ENCODE data around the gene DTYMK.
"Not testable (repeated sequence)": the region's sequence is repeated elsewhere in the genome, so short reads cannot be mapped to it uniquely, and the experiment has no call there.

DTYMK gene

DNA sequence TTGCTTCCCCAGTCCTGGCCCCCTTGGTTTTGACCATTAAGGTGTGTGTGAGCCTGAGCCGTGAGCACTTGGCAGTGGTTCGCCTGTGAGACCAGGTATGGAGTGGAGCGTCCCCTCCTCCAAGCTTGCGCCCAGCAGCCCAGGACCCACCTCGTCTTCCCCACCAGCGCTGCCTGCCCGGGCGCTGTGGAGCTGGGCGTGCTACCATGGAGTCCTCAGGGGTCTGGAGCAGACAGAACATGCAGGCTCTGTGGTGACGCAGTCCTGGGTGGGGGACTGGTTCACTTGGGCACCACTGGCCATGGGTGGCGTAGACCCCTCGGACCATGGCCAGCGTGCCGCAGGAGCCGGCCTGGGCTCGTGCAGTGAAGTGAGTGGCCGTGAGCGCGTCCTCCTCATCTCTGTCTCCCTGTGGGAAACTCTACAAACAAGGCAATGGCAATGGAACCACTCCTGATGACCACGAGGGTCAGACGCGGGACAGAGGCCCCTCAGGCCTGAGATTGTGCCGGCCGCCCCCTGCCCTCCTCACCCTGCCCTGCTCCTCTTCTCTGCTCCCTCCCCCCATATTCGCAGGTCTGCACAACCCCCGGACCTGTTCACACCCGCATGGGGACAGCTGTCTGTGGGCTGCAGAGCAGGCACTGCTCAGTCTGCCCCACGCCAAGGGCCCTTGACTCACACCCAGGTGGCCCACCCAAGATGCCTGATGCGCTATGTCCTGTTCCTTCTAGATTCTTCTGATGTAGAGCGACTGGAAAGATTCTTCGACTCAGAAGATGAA is 15.0 kb downstream of the DTYMK start:
- no peak for DNase-seq (ENCODE audit: low read depth)

DNA sequence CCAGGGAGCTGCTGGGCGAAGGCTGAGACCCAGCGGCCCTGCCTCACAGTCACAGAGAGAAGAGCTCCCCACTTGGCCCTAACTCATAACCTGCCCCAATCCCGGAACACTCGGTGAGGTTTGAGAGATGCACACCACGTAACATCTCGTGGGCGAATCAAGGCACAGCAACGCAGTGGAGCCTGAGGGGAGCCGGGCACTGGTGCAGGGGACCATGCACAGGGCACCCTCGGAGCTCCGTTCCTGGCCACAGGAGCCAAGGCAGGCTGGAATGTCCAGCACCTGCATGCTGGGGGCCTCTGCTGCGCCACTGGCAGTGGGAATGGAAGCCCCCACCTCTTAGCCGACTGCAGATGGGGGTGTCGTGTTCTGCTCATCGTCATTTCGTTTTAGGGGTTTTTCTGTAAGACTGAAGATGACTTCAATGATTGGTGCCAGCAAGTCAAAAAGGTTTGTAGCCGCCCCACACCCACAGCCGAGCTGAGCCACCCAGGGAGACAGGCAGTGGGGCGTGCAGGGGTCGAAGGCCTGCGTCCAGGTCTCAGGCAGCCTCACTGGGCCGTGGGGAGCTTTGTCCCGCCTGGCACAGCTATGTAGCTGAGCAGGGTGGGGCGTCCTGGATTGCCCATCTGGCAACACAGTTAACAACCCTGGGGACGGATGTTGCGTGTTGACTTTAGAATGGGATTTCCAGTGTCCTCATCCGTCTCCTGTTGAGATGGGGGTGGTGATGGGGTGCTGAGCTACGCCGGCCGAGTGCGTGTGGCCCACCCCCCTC is 16.1 kb downstream of the DTYMK start:
- no peak for DNase-seq (ENCODE audit: low read depth)

- DNase-seq (ENCODE audit: low read depth) = no peak
Observed at GRCh38 chr2:241668839-241669238, 17.8 kb downstream of the DTYMK start.

DNA sequence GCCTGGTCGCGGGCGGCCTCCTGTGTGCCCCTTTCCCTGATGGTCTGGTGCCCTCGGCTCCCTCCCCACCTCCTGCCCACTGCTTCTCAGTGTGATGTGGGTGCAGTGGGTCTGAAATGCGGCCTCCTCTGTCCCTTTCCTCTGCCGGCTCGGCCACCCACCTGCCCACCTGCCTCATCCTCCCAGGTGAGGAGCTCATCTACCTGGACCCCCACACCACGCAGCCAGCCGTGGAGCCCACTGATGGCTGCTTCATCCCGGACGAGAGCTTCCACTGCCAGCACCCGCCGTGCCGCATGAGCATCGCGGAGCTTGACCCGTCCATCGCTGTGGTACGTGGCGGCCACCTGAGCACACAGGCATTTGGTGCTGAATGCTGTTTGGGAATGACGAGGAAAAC is 18.3 kb downstream of the DTYMK start:
- no peak for DNase-seq (ENCODE audit: low read depth)

GRCh38 chr2:241666627-241667400 is 19.8 kb downstream of the DTYMK start:
- DNase-seq (ENCODE audit: low read depth) = no peak

DNA sequence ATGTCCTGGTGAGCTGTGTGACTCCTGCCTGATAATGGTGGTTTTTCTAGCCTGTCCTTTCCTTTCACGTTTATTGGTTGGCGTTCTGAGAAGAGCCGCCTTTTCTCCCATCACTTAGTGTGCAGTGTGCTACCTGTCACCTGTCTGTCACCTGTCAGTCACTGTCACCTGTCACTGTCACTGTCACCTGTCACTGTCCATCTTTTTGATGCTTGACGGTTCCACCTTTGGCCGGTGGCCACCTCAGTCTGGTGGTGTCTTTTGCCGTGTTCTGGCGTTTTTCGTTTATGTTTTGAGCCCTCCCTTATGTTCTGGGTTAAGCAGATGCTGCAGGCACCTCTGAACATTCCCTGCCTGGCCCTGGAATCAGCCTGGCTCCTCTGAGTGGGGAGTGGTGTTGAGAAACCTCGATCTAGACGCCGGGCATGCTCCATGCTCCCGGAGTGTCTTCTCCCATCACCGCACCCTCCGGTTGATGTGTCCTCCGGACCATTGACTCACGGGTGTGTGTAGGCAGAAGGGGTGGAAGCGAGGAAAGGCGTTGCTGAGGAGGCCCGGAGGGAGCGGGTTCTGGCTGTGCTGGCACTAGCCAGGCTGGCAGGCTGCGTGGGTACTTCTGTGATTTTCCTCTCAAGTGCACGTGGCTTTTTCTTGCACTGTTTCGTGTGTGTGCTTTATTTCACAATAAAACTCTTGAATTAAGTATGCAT is 20.7 kb downstream of the DTYMK start:
- DNase-seq (ENCODE audit: low read depth) = no peak

DNA sequence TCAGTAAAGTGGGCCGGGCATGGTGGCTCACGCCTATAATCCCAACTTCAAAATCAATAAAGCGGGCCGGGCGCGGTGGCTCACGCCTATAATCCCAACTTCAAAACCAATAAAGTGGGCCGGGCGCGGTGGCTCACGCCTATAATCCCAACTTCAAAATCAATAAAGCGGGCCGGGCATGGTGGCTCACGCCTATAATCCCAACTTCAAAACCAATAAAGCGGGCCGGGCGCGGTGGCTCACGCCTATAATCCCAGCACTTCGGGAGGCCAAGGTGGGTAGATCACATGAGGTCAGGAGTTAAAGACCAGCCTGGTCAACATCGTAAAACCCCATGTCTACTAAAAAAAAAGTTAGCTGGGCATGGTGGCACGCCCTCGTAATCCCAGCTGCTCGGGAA is 23.9 kb downstream of the DTYMK start:
- not testable (repeated sequence) for DNase-seq (ENCODE audit: low read depth)

DNA sequence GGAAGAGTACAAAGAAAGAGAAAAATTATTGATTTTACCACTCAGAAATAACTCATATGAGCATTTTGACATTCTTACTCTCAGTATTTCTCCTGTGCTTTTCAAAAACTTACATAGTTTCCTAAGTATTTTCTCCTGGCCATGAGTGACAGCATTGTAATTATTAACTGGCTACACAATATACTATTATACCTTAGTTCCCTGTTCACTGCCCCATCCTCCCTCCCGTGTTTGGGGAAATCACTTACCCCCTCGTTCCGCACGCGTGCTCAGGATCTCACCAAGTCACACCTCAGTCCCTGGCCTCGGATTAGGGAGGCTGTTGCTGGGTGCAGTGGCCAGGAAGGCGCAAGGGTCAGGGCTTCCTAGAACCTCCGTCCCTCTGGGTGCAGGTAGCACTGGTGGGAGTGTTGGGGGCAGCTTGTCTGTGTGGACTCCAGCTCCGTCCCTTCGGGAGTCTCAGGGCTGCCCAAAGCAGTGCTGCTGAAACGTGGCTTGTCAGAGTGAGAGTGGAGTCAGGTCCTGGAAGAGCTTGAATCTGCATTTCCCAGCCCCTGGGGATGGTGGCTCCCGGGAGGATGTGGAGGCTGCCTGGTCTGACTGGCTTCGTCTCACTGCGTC is 25.9 kb downstream of the DTYMK start:
- DNase-seq (ENCODE audit: low read depth) = no peak

DNA sequence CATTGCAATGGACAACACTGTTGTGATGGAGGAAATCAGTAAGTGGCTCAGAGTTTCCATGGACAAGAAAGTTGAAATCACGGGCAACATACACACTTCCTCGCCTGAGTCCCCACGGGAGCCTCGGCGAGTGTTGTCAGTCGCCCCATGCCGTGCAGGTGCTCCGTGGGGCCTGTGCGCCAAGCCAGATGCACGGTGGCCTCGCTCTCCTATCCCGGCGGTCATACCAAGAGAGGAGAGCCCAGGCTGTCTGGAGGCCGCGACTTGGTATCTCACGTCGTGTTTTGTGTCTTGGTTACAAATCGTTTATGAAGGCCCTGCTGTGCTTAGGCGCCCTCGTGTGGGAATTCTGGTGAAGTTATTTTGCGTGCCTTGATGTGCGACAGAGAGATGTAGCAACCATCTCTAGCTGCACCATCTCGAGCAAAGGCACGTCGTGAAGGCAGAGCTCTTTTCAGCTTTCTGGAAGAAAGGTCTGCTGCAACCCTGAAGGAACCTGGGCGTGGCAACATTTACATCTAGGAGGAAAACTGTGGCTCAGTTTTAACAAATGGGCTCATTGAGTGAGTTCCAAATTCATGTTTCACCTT is 27.4 kb downstream of the DTYMK start:
- DNase-seq (ENCODE audit: low read depth) = peak; percentile 68

DNA sequence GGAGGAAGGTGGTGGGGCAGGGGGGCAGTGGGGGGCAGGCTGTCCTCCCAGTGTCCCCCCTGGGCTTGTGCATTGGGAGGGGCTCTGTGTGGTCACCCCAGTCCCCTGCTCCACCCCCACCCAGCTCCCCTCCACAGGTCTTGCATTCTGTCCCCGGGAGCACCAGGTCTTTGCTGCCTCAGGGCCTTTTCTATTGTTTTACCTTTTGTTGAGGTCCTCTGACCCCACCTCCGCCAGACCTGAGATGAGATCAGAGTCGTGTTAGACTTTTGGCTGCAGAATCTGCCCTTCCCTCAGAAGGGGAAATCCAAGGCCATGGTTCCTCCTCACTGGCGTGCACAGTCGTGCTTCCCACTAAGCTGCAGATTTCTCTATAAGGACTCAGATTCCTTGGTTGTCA is 28.3 kb downstream of the DTYMK start:
- DNase-seq (ENCODE audit: low read depth) = no peak

GRCh38 chr2:241657786-241658254 is 28.8 kb downstream of the DTYMK start:
- DNase-seq (ENCODE audit: low read depth) = no peak

DNA sequence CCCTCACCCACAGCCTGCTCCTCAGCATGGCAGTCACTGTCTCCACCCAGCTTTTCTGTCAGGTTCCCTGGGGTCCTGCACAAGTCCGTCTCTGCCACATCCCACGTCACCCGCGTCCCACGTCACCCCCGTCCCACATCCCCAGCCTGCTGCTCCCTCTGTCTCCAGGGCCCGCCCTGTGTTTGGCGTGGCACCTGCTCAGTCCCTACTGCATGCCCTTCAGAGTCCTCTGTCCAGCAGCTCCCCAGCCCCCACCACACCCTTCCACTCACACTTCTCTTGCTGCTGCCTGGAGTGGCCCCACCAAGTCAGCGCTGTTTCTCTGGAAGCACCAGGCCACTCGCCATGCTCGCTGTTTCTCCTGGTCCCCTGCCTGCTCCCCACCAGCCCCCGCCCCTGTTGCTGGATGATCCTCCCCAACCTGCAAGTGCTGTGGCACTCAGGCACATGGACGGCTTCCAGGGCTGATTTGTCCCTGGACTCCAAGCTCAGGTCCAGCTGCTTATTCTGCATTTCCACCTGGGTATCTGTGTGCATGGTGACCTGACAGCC is 30.3 kb downstream of the DTYMK start:
- DNase-seq (ENCODE audit: low read depth) = no peak

GRCh38 chr2:241655516-241656189 is 31.0 kb downstream of the DTYMK start:
- DNase-seq (ENCODE audit: low read depth) = no peak

GRCh38 chr2:241654551-241654950 is 32.1 kb downstream of the DTYMK start:
- DNase-seq (ENCODE audit: low read depth) = no peak

- DNase-seq (ENCODE audit: low read depth) = no peak
Observed at GRCh38 chr2:241653210-241653750, 33.3 kb downstream of the DTYMK start.

DNA sequence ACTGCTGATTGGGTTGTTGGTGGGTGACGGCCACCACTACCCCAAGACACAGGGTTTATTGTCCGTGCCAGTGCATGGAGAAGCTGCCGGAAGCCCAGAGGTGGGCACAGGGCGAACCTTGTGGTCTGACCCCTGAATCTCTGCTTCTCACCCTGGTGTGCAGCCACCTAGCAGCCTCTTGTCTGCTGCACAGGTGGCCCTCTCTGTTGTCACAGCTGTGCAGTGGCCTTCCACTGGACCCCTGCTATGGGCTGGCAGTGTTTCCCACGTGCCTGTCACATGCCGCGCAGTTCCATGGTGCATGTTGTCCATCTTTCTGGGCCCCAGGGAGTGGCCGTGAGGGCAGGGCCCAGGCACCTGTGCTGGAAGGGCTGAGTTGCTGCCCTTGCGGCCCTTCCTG is 33.9 kb downstream of the DTYMK start:
- no peak for DNase-seq (ENCODE audit: low read depth)

DNA sequence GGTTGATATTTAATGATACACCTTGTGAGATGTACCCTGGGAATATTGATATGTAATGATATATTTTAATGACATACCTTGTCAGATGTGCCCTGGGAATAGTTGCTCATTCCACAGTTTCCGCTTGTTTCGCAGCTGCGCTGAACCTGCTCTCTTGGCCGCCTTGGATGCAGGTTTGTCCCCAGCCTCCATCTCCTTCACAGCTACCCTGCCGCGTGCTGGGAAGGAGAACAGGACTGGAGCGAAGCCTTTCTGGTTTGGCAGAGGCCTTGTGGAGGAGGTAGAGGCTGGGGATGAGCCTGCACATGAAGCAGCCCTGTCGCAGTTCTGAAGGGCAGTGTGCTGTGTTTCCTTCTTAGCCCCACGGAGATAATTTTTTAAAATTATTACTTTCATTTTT is 34.5 kb downstream of the DTYMK start:
- no peak for DNase-seq (ENCODE audit: low read depth)

GRCh38 chr2:241649927-241650326 is 36.7 kb downstream of the DTYMK start:
- no peak for DNase-seq (ENCODE audit: low read depth)

GRCh38 chr2:241649404-241649803 is 37.2 kb downstream of the DTYMK start:
- no peak for DNase-seq (ENCODE audit: low read depth)

DNA sequence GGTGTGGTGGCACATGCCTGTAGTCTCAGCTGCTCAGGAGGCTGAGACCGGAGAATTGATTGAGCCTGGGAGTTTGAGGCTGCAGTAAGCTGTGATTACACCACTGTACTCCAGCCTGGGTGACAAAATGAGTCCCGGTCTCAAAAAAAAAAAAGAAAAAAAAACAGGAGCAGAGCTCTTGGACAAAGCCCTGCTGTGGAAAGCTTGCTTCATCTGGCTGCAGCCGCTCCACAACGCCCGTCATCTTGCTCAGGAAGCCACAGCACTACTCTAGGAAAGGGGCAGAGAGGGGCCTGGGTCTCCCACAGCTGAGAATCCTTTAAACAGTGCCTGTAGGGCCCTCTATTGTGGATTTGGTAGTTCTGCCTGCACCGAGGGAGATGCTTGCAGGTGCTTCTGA is 38.2 kb downstream of the DTYMK start:
- no peak for DNase-seq (ENCODE audit: low read depth)
